CD8-positive, alpha-beta memory T cell (primary cell): ENCODE results near the gene NDUFB1. TPM values are rescaled to one million over a fixed set of nuclear protein-coding genes. Genes with fewer than 3 reads are reported as not detected.
A peak's percentile ranks its signal among the peaks of the same experiment; 100 is the strongest.

ENCODE experiments used
- CTCF ChIA-PET: fragments of 350-600 bp; sonication (Branson Sonifier 250); formaldehyde crosslinking; loops from one replicate; lab custom pipeline; 2021; ENCODE audit warnings: antibody characterized with exemption; lab: Charles Lee
- POLR2A ChIA-PET: fragments of 350-600 bp; sonication (Branson Sonifier 250); formaldehyde crosslinking; loops from one replicate; lab custom pipeline; 2021; ENCODE audit warnings: antibody characterized with exemption; lab: Charles Lee
- DNase-seq, 5 donors: peaks; one replicate each; pipeline versions ENCODE4 v3.0.0 to v3.0.0-alpha.2; 2020 to 2022; ENCODE audit warnings: mixed read lengths in 1 of 5
- H3K27ac ChIP-seq: one replicate; pipeline ENCODE4 v1.7.0; 2013; ENCODE audit warnings: low read depth, mild to moderate bottlenecking, low read length, moderate library complexity
- H3K27me3 ChIP-seq: 2 replicates; pipeline ENCODE4 v1.7.0; 2013; ENCODE audit warnings: low read length, mild to moderate bottlenecking; ENCODE audit not compliant: insufficient read depth, poor library complexity, severe bottlenecking
- H3K36me3 ChIP-seq: 2 replicates; pipeline ENCODE4 v1.7.0; 2013; ENCODE audit warnings: mild to moderate bottlenecking, low read length, moderate library complexity; ENCODE audit not compliant: insufficient read depth
- H3K4me1 ChIP-seq: 2 replicates; pipeline ENCODE4 v1.7.0; 2013; ENCODE audit warnings: mild to moderate bottlenecking, low read length, moderate library complexity; ENCODE audit not compliant: insufficient read depth
- H3K4me3 ChIP-seq: 2 replicates; pipeline ENCODE4 v1.7.0; 2013; ENCODE audit warnings: mild to moderate bottlenecking, low read length
- H3K9me3 ChIP-seq: 2 replicates; pipeline ENCODE4 v1.7.0; 2013; ENCODE audit warnings: mild to moderate bottlenecking, low read length
- H3K27ac Mint-ChIP-seq, 8 donors: one replicate each; pipeline ENCODE4 v1.8.0; 2020 to 2021; ENCODE audit warnings: mixed read lengths in 8 of 8, mild to moderate bottlenecking in 6 of 8, inconsistent platforms in 3 of 8, moderate library complexity in 3 of 8
- H3K27me3 Mint-ChIP-seq, 2 donors: one replicate each; pipeline ENCODE4 v1.8.0; 2020 to 2021; ENCODE audit warnings: mixed read lengths in 2 of 2, mild to moderate bottlenecking in 1 of 2, moderate library complexity in 1 of 2
- H3K36me3 Mint-ChIP-seq, 3 donors: one replicate each; pipeline ENCODE4 v1.8.0; 2020 to 2021; ENCODE audit warnings: mixed read lengths in 3 of 3, inconsistent platforms in 1 of 3, mild to moderate bottlenecking in 1 of 3
- H3K4me1 Mint-ChIP-seq, 3 donors: one replicate each; pipeline ENCODE4 v1.8.0; 2020 to 2021; ENCODE audit warnings: mixed read lengths in 3 of 3, inconsistent platforms in 1 of 3, mild to moderate bottlenecking in 1 of 3
- H3K4me3 Mint-ChIP-seq, 7 donors: one replicate each; pipeline ENCODE4 v1.8.0; 2020 to 2021; ENCODE audit warnings: mixed read lengths in 7 of 7, mild to moderate bottlenecking in 6 of 7, moderate library complexity in 4 of 7, inconsistent platforms in 2 of 7
- H3K9me3 Mint-ChIP-seq, 5 donors: one replicate each; pipeline ENCODE4 v1.8.0; 2020 to 2022; ENCODE audit warnings: mixed read lengths in 5 of 5, mild to moderate bottlenecking in 3 of 5, moderate library complexity in 2 of 5, inconsistent platforms in 1 of 5
- polyA plus RNA-seq: library from polyadenylated mRNA; unstranded; fragments of 300-500 nt; fragmentation: Illumina TruSeq; gene quantifications from one replicate; pipeline ENCODE4 v1.2.3, GENCODE V29; 2021
- total RNA-seq, 2 experiments: library from RNA; stranded (reverse); gene quantifications; one replicate each; pipeline ENCODE4 v1.2.3, GENCODE V29; 2021

NDUFB1 gene
- total and polyA plus RNA-seq, 3 experiments from 2014 or later: 103 to 317 (median 112) TPM

GRCh38 chr14:92108345-92109254 lies 12.9 kb downstream of the NDUFB1 start:
- H3K4me3 Mint-ChIP-seq: peak overlapping the region in 4 of 7 donors; percentile 13 to 74 (median 40)
- peaks cover 26 to 41% (median 40%) of the 10 kb centered on the region in 3 donors for H3K4me1 Mint-ChIP-seq
- Histone ChIP-seq H3K4me3 (peak overlapping the region; percentile 24), H3K9me3 (no peaks in the 10 kb centered on the region), H3K4me1 (peaks cover 26% of the 10 kb centered on the region), H3K27ac (no peak overlapping the region), H3K36me3 (no peaks in the 10 kb centered on the region), H3K27me3 (no peaks in the 10 kb centered on the region)
- H3K27ac Mint-ChIP-seq: peak overlapping the region in 4 of 8 donors; percentile 15 to 79 (median 58)
- H3K36me3 Mint-ChIP-seq: peaks cover 0 to 5% (median 0%) of the 10 kb centered on the region in 3 donors
- H3K9me3 Mint-ChIP-seq: no peaks in the 10 kb centered on the region
- DNase-seq: peak in 1 of 5 donors; percentile 30
- ChIA-PET POLR2A (interaction anchor here (0.6 kb wide), 1 partner anchor 496 kb away, joined by 4 read pairs; no protein-coding TSS in a partner anchor), CTCF (interaction anchor here (0.7 to 3.9 kb wide), 2 partner anchors 13 to 69 kb away, joined by 3 to 81 read pairs; partner anchors contain the start of genes CPSF2, NDUFB1 and TRIP11)
- no peaks in the 10 kb centered on the region for H3K27me3 Mint-ChIP-seq

GRCh38 chr14:92106143-92106926 lies 15.2 kb downstream of the NDUFB1 start, which contains the start of gene ATXN3:
TSS of gene ATXN3 (minus strand) at chr14:92106582. CDS start at chr14:92106552, 30 bp downstream.
- H3K27ac ChIP-seq: peak within 1 kb of the TSS; percentile 80
- H3K36me3 Mint-ChIP-seq: peaks cover 0 to 5% (median 0%) of the 10 kb centered on the region in 3 donors
- ChIA-PET CTCF (interaction anchor here (0.8 to 3.9 kb wide), 11 partner anchors 7 to 546 kb away, joined by 3 to 81 read pairs (median 4); partner anchors contain the start of genes CPSF2, NDUFB1 and TRIP11), POLR2A (interaction anchor here (0.6 to 2.7 kb wide), 4 partner anchors 13 to 358 kb away, joined by 5 to 44 read pairs (median 11); partner anchors contain the start of genes CPSF2 and NDUFB1)
- H3K4me3 ChIP-seq: peak within 1 kb of the TSS; percentile 91
- peak; percentile 91 to 98 (median 95) for DNase-seq
- H3K36me3 ChIP-seq: no peaks in the 10 kb centered on the region
- peaks cover 32% of the 10 kb centered on the region for H3K4me1 ChIP-seq
- H3K4me3 Mint-ChIP-seq: peak within 1 kb of the TSS; percentile 93 to 99 (median 96)
- peak within 1 kb of the TSS; percentile 83 to 99 (median 96) for H3K27ac Mint-ChIP-seq
- no peaks in the 10 kb centered on the region for H3K9me3 ChIP-seq
- no peaks in the 10 kb centered on the region for H3K9me3 Mint-ChIP-seq
- peaks cover 36 to 60% (median 59%) of the 10 kb centered on the region in 3 donors for H3K4me1 Mint-ChIP-seq
- H3K27me3 ChIP-seq: no peaks in the 10 kb centered on the region
- H3K27me3 Mint-ChIP-seq: peaks cover 0 to 2% of the 10 kb centered on the region in 2 donors

- POLR2A ChIA-PET: interaction anchor here (2.3 to 2.7 kb wide), 2 partner anchors 16 to 65 kb away, joined by 16 to 44 read pairs; partner anchors contain the start of genes CPSF2 and NDUFB1
- H3K27me3 ChIP-seq: no peaks in the 10 kb centered on the region
- peak overlapping the region; percentile 91 for H3K4me3 ChIP-seq
- peak in 1 of 5 donors; percentile 30 for DNase-seq
- no peaks in the 10 kb centered on the region for H3K9me3 ChIP-seq
- no peaks in the 10 kb centered on the region for H3K36me3 ChIP-seq
- CTCF ChIA-PET: interaction anchor here (0.9 to 3.9 kb wide), 5 partner anchors 9 to 547 kb away, joined by 3 to 81 read pairs (median 4); partner anchors contain the start of genes CPSF2, NDUFB1 and TRIP11
- H3K27ac Mint-ChIP-seq: peak overlapping the region; percentile 83 to 99 (median 96)
- peak overlapping the region; percentile 80 for H3K27ac ChIP-seq
- H3K27me3 Mint-ChIP-seq: peaks cover 0 to 2% of the 10 kb centered on the region in 2 donors
- peaks cover 0 to 5% (median 0%) of the 10 kb centered on the region in 3 donors for H3K36me3 Mint-ChIP-seq
- H3K4me1 Mint-ChIP-seq: peaks cover 36 to 64% (median 59%) of the 10 kb centered on the region in 3 donors
- peaks cover 32% of the 10 kb centered on the region for H3K4me1 ChIP-seq
- H3K9me3 Mint-ChIP-seq: no peaks in the 10 kb centered on the region
- H3K4me3 Mint-ChIP-seq: peak overlapping the region; percentile 93 to 99 (median 96)
Observed at GRCh38 chr14:92105893-92106142, 15.7 kb downstream of the NDUFB1 start.

- peaks cover 0 to 2% of the 10 kb centered on the region in 2 donors for H3K27me3 Mint-ChIP-seq
- H3K4me1 Mint-ChIP-seq: peaks cover 39 to 69% (median 64%) of the 10 kb centered on the region in 3 donors
- CTCF ChIA-PET: interaction anchor here (1.6 to 3.9 kb wide), 2 partner anchors 16 to 548 kb away, joined by 4 to 81 read pairs; partner anchors contain the start of genes CPSF2 and NDUFB1
- H3K4me3 Mint-ChIP-seq: peak overlapping the region; percentile 93 to 99 (median 96)
- Histone ChIP-seq H3K27me3 (no peaks in the 10 kb centered on the region), H3K4me1 (peaks cover 32% of the 10 kb centered on the region), H3K9me3 (no peaks in the 10 kb centered on the region), H3K27ac (peak overlapping the region; percentile 80), H3K36me3 (no peaks in the 10 kb centered on the region), H3K4me3 (peak overlapping the region; percentile 91)
- no peak for DNase-seq
- H3K27ac Mint-ChIP-seq: peak overlapping the region; percentile 83 to 99 (median 96)
- H3K9me3 Mint-ChIP-seq: no peaks in the 10 kb centered on the region
- H3K36me3 Mint-ChIP-seq: peaks cover 0 to 5% (median 0%) of the 10 kb centered on the region in 3 donors
- POLR2A ChIA-PET: interaction anchor here (2.3 to 2.7 kb wide), 2 partner anchors 17 to 65 kb away, joined by 16 to 44 read pairs; partner anchors contain the start of genes CPSF2 and NDUFB1
Observed at GRCh38 chr14:92105073-92105892, 16.2 kb downstream of the NDUFB1 start.

GRCh38 chr14:92103363-92103989 lies 18.0 kb downstream of the NDUFB1 start:
- Mint-ChIP-seq H3K4me3 (peak overlapping the region in 2 of 7 donors; percentile 35 to 79), H3K4me1 (peaks cover 43 to 77% (median 74%) of the 10 kb centered on the region in 3 donors), H3K27ac (peak overlapping the region in 4 of 8 donors; percentile 27 to 83 (median 41)), H3K9me3 (no peaks in the 10 kb centered on the region), H3K27me3 (peaks cover 0 to 2% of the 10 kb centered on the region in 2 donors), H3K36me3 (peaks cover 0 to 5% (median 0%) of the 10 kb centered on the region in 3 donors)
- H3K27ac ChIP-seq: no peak overlapping the region
- H3K27me3 ChIP-seq: no peaks in the 10 kb centered on the region
- no peak overlapping the region for H3K4me3 ChIP-seq
- no peak for DNase-seq
- POLR2A ChIA-PET: no interaction called here
- CTCF ChIA-PET: no interaction called here
- peaks cover 28% of the 10 kb centered on the region for H3K4me1 ChIP-seq
- no peaks in the 10 kb centered on the region for H3K36me3 ChIP-seq
- H3K9me3 ChIP-seq: no peaks in the 10 kb centered on the region

GRCh38 chr14:92099802-92100201 lies 21.7 kb downstream of the NDUFB1 start:
- peak overlapping the region in 1 of 8 donors; percentile 44 for H3K27ac Mint-ChIP-seq
- Histone ChIP-seq H3K4me3 (no peak overlapping the region), H3K27ac (no peak overlapping the region), H3K27me3 (no peaks in the 10 kb centered on the region), H3K4me1 (peaks cover 8% of the 10 kb centered on the region), H3K36me3 (peaks cover 5% of the 10 kb centered on the region), H3K9me3 (no peaks in the 10 kb centered on the region)
- POLR2A ChIA-PET: interaction anchor here (0.8 kb wide), 1 partner anchor 59 kb away, joined by 3 read pairs; no protein-coding TSS in a partner anchor
- CTCF ChIA-PET: no interaction called here
- H3K27me3 Mint-ChIP-seq: peaks cover 0 to 2% of the 10 kb centered on the region in 2 donors
- peaks cover 0 to 13% (median under 1%) of the 10 kb centered on the region in 3 donors for H3K36me3 Mint-ChIP-seq
- peaks cover 25 to 56% (median 48%) of the 10 kb centered on the region in 3 donors for H3K4me1 Mint-ChIP-seq
- H3K4me3 Mint-ChIP-seq: no peak overlapping the region
- H3K9me3 Mint-ChIP-seq: no peaks in the 10 kb centered on the region
- DNase-seq: no peak
